Kidney capillary endothelial cell (primary cell): Measurements from ENCODE around the gene AP1G1.
"Not testable (repeated sequence)": the region's sequence is repeated elsewhere in the genome, so short reads cannot be mapped to it uniquely, and the experiment has no call there.

ENCODE experiments used
- DNase-seq: peaks from one replicate; pipeline ENCODE4 v3.0.0-alpha.2; 2018; ENCODE audit warnings: low spot score

The AP1G1 gene

DNA sequence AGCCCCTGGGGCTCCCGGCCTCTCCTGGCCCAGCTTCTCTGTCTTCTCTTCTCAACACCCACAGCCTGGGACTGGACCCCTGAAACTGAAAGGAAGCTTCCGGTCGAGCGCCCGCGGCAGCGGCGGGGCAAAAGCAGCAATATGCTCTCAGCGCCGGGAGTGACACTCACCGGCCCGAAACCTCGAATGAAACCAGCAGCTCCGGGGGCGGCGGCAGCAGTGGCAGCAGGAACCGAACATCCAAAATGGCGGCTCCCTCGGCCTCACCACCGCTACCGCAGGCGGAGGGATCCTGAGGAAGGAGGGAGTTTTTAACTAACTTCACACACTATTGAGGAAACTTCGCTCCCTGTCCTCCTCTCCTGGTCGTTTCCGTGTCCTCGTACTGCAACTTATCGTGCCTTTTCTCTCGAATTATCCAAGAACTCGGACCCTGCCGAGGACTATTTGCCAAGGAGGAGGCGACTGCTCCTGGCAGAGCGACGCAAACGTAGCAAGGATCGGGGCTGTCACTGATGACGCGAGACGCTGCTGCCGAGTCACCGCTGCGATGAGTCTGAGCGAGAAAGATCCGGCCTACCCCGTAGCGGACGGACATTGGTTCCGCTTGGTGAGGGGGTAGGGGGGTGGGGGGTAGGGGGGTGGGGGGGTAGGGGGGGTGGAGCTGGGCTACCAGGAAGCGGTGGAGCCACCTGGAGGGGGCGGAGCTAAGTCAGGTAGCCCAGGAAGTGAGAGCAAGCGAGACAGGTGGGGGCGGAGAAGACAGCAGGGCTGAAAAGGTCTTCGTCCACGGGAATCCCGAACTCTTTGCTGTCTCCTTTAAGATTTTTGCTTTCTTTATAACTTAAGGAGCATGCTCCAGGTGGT lies at the start of gene AP1G1:
TSS of gene AP1G1 (minus strand) at position 242 of the 867 bp plus-strand sequence. CDS start 19,355 bp downstream, outside the sequence.
- peak; percentile 93 for DNase-seq

DNA sequence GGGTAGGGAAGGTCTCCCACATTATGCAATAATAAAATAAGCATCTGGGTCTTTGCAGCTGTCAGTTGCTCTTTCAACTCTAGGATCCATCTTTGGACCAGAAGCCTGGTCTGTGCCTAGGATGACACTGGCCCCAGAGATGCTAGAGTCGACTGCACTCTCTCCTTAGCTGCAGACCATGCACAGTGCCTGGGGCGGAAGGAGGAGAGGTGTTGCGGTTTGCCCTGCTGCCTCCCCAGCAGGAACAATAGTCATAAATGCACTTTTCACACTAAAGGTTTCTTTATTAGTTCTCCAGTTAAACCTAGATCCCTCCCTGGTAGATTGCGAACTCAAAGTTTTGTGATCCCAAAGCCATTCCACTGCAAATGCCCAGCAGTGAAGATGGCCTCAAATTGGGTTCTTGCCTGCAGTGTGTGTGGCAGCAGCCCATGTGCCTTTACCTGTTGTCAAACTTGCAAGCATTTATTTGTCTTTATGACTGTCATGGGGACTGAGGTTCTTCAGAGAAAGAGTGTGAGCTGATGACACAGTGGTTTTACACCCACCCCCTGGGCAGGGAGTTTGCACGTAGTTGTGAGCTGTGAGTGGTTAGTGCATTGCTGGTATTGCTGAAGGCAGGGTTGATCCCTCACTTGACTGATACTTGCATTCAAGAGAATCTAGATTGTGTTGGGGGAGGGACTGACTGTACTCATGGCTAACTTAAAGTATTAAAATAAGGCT lies 47.5 kb upstream of the AP1G1 start:
- no peak for DNase-seq

DNA sequence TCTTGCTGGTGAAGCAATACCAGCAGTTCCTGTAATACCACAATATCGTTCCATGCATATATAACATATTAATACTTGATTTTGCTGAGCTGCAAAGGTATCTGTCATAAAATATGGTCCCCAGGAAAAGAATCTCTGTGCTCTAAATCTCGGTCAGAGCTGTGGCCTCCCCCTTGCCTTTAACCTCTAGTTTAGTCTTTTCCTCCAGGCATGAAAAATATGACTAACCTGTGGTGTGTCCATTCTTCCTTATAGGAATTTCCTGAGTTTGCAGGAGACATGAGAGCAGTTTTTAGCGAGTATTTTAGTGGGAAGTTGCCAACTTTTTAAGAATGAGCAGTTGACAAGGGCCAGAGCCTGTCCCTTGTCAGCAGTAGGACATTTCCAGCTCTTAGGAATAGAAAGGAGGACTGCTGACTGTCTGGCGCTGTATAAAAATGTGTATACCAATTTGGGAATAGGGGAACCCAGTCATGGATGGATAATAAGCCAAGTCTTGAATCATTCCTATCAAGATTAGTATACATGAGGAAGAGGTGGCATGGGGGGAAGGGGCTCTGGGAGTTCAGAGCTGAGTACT lies 45.8 kb upstream of the AP1G1 start:
- DNase-seq: no peak

DNA sequence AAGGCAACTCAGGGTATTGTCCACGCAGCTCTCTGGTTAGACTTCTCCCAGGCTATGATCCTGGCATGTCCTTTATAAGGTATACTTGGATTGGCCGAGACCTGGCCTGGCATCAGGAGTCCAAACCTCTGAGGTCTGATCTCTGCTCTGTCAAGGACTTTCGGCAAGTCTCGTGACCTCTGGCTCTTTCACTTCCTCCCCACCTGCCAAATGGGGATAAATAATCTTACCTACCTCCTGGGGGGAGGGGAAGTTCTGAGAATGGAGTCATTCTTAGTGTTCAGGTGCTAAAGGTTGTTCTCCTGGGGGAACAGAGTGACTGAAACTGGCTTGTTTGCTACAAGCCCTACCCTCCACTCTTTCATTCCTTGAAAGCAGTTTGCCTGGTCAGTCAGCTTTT lies 44.8 kb upstream of the AP1G1 start:
- no peak for DNase-seq

DNA sequence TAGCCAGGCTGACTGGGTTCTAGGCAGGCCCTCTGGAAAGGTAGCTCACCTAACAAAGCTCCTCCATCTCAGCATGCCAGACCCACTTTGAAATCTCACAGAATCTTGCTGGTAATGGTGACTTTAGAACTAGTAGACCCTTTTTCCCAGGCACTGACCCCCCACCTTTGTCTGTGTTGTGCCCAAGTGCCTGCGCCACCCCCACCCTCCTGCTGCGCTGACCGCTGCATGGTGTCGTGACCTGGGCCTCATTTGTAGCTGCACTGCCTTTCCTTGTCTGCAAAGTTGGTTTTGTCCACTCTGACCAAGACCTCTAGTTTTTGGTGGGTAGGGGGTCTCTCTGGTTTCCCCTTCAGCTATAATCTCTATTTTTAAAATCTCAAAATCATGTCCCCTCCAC lies 43.9 kb upstream of the AP1G1 start:
- no peak for DNase-seq

DNA sequence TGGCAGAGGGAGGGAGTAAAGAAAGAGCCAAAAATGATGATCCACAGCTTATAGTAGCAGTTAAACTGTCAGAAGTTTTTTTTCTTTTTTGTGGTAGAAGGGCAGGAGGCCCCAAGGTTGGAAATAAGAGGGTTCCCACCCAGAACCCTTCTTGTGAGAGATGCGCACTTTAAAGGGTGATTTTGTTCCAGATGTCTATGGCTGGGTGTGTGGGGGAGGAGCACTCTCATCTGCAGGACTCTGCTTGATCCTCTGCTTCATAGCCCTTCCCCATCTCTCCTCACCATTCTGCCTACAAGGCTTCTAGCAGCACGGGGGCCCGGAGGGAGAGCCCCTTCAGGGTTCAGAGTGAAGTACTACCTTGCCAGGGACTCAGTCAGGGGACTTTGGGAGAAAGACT lies 43.5 kb upstream of the AP1G1 start:
- no peak for DNase-seq

DNA sequence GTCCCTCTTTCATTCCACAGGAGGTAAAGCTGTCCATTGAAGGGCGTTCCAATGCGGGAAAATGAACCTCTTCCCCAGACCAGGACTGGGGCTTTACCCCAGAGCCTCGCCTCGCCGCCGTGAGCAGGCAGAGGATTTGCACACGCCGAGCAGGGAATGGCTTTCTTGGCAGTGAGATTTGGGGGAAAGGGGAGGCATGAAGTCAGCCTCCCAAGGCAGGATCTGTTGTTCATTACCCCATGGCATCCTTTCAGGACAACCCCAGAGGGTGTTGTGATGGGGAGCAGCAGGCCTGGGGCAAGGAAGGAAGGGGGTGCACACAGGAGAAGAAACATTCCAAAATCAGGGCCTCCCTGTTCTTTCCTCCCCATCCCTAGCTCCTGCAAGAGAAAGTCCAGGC lies 43.1 kb upstream of the AP1G1 start:
- no peak for DNase-seq

DNA sequence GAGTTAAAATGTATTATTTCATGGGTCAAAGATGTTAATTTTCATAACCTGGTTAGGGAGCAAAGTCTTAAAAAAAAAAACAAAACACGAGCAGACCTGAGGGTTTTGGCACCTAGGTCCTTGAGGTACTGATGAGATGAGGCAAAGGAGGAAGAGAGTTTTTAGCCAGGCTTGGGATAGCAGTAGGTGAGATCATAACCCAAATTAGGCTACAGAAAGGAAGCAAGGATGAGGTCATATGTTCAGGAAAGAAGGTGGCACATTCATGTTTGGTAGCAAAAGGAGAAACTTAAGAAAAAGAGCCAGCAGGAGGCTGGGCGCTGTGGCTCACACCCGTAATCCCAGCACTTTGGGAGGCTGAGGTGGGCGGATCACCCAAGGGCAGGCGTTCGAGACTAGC lies 40.0 kb upstream of the AP1G1 start:
- peak; percentile 37 for DNase-seq

DNA sequence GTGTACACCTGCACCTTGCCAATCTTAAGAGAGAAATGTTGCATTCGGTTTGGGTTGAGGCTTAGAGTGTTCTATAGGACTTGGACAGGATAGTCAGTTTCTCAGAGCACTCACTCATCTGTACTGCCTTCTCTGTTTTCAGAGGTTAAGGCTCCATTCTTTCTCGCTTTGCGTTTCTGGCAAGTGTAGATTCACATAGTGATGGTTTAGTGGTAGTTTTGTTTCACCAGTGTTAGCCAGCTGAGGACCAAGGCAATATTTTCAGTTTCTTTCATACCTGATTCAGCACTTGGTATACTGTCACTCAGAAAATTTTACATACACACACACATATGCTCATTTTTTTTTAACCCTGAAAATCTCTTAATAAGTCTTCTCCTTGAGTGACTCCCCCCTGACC lies 38.5 kb upstream of the AP1G1 start:
- DNase-seq: no peak

DNA sequence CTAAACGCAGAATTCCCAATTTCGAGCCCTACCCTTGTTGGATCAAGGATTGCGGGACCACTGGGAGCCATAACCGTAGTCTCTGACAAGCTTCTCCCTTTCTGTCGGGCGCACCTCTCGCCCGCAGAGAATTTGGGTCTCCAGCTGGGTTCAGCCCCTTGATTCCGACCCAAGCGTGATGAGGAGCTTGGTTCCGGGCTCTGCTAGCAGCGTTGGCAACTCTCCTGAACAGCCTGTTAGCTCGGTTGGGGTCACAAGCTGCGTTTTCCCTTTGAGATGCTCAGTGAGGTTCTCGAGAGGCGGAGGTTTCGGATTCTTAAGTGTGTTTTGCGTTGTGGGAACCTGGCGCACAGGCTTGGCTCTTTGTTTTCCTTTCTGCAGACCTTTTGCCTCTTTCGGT lies 37.8 kb upstream of the AP1G1 start:
- DNase-seq: no peak

DNA sequence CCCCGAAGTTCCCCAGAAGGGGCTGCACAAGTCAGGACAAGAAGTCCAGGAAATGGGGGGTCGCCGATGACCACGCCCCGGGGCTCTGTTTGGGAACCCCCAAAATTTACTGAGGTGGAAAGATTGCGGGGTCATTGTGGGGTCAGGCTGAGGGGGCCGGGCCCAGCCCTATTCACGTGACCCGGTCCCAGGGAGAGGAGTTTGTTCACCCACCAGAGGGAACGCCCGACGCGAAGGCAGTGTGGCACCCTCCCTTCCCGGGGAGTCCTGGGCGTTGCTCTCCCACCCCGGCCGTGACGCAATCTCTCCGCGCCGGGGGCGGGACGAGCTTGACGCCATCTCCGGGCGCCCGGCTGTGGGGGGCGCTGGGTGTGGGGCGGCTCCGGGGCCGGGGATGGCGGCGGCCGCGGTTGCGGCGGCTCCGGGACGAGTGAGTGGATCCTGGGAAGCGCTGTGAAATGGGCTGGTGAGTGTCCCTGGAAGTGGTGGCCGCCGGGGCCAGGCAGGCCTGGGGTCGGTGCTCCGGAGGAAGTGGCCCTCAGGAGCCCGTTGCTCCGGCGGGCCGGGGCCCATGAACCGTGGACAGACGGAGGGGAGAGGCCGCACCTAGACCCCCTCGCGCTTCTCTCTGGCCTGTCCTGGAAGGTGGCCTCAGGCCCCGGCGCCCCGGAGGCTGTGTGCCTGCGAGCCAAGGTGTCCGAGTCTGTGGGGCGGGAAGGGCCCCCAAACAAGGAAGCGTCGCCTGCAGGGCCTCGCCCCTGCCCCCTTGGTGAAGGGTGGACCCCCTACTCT lies 37.2 kb upstream of the AP1G1 start, which contains the start of gene ATXN1L:
TSS of gene ATXN1L (plus strand) at position 338 of the 792 bp plus-strand sequence. CDS start 3,765 bp downstream, outside the sequence.
- peak; percentile 75 for DNase-seq

DNA sequence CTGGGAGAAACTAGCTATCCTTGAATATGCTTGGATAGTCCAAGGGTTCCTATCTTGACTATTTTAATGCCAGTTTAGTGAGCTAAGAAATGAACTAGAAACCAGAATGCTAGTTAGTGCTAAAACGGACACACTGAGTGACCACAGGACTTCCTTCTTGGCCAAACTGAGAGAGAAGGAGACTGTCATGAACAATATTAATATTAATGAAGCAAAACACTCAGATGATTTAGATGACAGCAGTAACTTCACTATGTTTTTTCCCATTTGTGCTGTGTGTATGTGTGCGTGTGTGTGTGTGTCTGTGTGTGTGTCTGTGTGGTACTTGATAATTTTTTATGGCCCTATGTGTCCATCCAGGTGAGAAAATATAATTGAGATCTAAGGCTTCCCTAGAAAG lies 34.9 kb upstream of the AP1G1 start:
- no peak for DNase-seq

DNA sequence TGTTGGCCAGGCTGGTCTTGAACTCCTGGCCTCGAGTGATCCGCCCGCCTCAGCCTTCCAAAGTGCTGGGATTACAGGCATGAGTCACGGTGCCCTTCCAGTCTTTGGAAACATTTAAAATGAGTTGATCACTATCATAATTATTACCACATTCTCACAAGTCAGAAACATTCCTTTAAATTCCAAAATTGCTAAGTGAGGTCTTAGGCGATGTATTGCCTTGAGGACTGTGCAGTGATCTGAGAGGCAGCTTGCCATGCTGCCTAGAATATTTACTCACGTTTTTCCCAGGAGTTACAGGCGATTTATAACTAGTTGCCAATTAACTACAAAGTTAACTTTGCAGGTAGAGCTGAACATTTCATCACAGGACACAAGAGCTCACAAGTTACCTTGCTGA lies 31.4 kb upstream of the AP1G1 start:
- DNase-seq: no peak

DNA sequence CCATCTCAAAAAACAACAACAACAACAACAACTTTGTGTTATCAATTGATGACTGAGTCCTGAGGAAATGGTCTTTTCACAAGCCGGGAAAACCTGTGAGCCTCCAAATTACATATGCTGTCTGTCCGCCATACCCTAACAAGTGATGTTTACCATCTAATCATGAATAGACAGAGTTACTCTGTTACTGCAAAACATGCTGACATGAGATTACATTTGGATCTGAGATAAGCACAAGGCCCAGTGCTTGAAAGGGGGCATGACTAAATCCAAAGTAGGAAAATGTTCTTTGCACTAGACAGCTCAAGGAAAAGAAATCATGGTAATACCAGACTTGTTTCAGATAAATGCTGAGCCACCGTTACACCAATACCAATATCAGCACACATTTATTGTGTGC lies 28.5 kb upstream of the AP1G1 start:
- no peak for DNase-seq

DNA sequence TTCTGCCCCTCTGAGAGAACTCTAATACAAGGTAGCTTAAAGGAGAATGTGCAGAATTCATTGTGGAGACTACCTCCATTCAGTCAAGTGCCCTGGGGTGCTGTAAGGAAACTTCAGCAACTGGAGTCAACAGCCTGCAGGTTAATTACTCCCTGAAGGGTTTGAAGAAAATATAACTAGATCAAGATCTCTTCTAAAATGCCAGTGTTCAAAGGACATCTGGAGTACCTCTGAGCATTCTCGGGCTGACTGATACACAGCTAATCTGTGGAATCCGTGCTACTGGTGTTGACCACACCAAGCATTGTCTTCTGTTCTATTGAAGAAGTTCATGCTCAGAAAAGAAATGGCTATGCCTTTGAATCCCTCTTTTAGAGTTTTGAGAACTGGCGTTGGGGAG lies 25.7 kb upstream of the AP1G1 start:
- DNase-seq: no peak

DNA sequence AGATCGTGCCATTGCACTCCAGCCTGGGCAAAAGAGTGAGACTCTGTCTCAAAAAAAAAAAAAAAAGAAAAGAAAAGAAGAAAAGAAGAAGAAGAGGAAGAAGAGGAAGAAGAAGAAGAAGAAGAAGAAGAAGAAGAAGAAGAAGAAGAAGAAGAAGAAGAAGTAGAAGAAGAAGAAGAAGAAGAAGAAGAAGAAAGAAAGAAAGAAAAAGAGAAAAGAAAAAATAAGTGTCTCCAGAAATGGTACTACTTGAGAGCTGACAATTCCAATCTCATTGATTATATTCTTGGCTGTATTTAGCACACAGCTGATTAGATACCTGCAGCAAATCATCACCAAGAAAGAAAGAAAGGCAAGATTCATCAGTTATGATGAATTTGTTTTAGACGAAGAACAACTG lies 23.5 kb upstream of the AP1G1 start:
- DNase-seq: not testable (repeated sequence)

DNA sequence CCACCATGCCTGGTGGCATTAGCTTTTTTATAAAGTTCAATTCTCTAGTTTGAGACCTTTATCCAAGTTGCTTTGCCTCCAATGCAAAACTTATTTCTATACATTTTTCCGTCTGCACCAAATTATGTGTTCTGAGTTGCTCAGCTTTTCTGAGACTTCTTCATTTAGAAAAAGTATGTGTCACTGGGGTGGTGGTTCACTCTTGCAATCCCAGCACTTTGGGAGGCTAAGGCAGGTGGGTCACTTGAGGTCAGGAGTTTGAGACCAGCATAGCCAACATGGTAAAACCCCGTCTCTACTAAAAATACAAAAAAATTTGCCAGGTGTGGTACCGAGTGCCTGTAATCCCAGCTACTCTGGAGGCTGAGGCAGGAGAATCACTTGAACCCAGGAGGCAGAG lies 23.1 kb upstream of the AP1G1 start:
- not testable (repeated sequence) for DNase-seq

DNA sequence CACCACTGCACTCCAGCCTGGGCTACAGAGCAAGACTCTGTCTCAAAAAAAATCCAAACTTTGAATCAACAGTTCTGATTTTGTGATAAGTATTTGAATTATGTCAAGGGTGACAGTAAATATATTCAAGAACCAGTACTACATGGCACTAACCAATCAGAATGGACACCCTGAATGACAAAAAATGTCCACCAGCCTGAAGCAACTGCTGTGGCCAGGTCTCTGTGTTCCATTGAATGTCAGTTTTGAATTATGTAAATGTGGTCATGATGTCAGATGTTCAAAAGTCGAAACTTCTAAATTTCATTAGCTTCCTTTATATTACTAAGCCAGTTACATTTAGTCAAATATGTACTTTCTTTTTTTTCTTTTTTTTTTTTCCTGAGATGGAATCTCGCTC lies 21.7 kb upstream of the AP1G1 start:
- DNase-seq: no peak

DNA sequence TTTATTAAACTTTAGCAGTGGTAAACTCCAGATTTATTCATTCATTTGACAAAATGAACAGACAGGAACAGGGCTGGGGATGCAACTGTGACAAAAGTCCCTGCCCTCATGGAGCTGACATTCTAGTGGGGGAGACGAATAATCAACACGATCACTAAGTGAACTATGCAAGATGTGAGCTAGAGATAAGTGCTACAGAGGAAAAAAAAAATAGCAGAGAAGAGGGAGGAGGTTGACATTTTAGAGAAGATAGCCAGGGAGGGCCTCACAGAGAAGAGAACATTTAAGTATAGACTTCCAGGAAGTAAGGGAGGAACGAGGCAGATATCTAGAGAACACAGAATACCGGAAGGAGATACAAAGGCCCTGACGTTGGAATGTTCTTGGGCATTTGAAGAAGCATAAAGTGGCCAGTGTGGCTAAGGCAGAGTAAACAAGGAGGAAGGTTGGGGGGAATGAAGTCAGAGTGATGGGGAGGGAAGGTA lies 17.9 kb upstream of the AP1G1 start:
- DNase-seq: no peak

DNA sequence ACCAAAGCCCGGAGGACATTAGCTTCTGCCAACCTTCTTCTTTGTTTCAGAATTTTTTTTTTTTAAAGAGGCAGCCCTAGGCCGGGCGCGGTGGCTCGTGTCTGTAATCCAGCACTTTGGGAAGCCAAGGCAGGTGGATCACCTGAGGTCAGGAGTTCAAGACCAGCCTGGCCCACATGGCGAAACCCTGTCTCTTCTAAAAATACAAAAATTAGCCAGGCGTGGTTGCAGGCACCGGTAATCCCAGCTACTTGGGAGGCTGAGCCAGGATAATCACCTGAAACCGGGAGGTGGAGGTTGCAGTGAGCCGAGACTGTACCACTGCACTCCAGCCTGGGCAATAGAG lies 8.5 kb upstream of the AP1G1 start:
- not testable (repeated sequence) for DNase-seq

DNA sequence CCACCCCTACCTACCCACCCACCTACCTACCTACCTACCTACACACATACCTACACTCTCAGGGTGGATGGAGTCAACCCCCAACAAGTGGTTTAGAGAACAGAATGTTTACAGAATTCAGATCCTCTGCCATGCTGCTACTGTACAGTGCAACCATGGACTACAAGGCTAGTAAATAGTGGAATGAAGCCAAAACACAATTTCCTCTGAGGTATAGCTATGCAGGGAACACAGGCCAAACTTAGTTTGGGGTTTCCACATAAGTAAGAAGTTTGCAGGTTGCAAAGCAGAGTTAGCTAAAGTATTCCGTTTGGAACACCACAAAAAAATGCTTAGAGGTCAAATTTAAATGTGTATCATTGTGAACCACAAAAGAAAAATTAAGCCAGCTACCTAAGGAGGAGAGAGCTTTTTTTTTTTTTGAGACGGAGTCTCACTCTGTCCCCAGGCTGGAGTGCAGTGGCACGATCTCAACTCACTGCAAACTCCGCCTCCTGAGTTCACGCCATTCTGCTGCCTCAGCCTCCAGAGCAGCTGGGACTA lies 2.7 kb upstream of the AP1G1 start:
- no peak for DNase-seq

DNA sequence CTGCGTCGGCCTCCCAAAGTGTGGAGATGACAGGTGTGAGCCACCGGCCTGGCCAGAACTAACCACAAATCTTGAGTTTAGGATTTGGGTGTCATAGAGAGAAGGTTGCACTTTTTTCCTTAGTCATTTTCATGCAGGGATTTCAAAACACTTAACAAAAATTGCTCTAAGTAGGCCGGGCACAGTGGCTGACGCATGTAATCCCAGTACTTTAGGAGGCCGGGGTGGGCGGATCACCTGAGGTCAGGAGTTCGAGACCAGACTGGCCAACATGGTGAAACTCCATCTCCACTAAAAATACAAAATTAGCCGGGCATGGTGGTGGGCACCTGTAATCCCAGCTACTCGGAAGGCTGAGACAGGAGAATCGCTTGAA lies 1.5 kb upstream of the AP1G1 start:
- not testable (repeated sequence) for DNase-seq
